Eye (tissue), 1 donor: ENCODE measurements around the gene PXYLP1.

Experiments used
- DNase-seq: peaks from one replicate; pipeline ENCODE4 v3.0.0-alpha.2; 2015

The PXYLP1 gene

DNA sequence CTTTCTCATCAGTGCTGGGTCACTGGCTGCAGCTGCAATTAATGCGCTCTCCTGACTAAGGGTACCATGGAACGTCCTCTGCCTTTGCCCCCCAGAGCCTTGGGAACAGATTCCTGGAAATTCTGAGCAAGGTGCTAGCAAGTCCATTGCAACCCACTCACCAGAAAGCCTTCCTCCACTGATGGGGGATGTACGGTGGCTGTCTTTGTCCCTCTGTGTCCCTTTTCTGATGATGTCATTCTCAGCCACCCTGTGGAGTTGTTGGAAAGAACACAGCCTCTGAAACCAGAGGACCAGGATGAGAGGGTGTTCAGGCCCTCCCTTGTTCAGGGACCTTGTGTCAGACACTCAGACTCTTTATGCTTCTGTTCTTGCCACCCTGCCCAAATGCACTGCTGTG lies 98.6 kb downstream of the PXYLP1 start:
- peak; percentile 83 for DNase-seq

DNA sequence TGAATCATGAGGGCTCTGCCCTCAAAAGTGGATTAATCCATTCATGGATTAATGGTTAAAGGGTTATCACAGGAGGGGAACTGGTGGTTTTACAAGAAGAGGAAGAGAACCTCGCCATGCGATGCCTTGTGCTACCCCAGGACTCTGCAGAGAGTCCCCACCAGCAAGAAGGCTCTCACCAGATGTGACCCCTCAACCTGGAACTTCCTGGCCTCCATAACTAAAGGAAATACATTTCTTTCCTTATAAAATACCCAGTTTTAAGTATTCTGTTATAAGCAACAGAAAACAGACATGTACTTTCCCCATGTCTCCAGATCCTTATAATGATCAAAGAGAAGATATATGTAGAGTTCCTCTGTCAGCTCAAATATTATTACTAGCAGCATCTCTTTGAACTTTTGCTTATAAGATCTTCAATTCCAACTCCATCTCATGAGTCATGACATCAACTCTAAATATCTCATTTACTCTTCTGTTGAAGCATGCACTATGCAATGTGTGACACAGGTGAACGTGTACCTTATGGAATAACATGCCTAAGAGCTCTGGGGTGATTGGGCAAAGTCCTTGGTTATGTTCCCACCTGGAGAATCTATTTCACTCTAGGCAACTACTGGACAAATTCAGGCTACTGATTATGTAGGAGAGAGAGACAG lies 99.2 kb downstream of the PXYLP1 start:
- no peak for DNase-seq

DNA sequence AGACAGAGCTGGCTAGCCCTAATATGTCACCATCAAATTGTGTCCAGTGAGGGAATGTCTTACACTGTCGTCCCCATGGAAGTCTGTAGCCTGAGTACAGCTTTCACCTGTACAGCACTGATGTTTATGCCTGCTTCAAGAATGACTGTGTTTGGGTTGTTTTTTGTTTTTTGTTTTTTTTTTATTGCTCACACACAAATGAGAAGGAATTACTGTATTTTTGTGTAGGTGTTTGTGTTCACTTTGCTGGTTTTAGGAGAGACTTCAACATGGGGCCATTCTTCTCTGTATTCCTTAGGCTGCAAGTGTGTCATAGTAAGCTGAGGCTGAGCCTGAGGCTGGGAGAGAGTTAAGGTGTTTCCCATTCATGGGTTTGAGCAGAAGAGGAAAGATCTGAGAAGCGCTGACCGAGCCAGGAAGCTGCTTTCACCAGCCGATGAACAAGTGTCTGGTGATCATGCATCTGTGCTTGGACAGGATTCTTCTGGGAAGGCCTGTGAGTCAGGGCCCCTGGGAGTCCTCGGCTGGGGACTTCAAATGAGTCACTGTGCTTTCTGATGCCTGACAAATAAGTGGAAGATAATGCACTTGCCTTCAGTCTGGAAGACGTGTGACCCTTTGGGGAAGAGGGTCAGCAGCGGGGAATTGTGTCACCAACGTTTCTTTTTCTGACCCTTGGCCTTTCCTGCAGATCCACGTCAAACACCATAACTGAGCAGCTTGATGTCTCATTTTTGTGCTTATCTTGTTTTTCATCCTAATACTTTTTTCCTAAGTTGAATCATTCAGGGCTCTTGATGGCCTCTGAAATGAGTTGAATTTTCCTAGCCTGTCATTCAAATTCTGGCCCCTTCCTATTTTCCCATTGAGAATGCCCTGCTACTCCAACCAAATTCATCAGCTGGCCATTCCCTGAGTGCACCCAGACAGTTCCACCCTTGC lies 100.0 kb downstream of the PXYLP1 start:
- DNase-seq, result peak; percentile 79

DNA sequence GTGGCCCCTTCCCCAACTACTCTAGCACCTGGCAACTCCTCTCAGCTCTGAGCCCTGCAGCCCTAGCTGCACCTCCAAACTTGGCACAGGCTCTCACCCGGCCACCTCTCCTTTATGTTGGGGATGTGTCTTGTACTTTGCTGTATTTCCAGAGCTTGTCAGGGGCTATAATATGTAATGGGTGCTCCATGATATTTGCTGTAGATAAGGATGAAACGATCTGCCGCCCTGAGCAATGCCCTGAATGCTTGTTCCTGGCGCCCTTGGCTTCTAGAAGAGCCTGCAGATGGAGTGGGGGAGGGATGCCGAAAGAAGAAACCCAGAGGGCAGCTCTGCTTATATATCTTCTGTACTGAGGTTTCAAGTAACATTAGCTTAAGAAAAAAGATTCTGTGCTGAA lies 100.8 kb downstream of the PXYLP1 start:
- DNase-seq, result no peak

DNA sequence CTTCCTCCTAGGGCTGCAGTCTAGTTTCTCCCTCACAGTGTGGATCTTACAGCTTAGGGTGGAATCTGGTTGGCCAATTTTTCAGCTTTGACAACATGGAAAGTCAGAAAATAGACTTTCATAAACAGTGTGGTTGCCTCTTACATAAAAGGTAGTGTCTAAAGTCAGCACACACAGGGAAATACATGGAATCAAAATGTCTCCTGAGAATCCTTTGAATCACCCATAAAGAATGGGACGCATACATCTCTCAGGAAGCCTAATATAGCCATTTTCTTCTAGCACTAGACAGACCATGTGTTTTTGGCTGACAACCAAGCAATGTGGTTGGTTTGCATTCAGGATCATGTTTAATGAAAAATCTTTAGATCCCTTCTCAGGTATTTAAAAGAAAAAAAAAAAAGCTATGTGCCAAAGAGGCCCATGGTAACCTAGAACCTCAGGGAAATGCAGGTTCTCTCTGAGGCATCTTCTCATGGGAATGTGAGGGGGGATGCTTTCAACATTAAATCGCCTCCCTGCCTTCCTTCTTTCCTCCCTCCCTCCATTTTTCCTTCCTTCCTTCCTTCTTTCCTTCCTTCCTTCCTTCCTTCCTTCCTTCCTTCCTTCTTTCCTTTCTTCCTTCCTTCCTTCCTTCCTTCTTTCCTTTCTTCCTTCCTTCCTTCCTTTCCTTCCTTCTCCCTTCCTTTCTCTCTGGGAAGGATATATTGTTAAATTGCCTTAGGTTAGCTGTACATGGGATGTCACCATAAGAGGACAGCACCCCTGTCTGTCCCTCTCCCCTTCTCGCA lies 102.4 kb downstream of the PXYLP1 start:
- no peak for DNase-seq

DNA sequence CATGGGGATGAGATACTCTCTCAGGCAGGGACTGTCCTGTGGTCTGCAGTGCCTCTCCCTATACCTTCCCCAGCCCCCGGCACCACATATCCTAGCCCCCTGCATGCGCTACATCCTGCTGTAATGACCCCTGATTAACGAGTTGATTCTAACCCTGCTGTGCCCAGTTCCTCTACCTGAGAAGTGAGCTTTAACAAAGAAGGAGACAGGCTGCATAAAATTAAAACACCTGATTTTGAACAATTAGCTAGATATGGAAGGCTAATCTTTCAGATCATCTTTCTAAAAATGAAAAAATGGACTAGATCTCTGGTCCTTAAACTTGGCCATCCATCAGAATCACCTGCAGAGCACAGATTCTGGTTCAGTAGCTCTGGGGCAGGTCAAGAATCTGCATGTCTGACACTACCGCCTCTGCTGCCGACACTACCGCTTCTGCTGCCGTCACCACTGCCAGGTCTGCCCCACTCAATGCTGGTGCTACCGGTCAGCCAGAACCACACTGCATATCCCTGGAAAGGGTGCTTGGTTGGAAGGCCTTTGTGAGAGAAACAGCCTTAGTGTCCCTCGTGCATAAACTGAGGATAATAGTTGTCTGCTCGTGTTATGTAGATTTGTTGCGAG lies 103.1 kb downstream of the PXYLP1 start:
- DNase-seq, result no peak

DNA sequence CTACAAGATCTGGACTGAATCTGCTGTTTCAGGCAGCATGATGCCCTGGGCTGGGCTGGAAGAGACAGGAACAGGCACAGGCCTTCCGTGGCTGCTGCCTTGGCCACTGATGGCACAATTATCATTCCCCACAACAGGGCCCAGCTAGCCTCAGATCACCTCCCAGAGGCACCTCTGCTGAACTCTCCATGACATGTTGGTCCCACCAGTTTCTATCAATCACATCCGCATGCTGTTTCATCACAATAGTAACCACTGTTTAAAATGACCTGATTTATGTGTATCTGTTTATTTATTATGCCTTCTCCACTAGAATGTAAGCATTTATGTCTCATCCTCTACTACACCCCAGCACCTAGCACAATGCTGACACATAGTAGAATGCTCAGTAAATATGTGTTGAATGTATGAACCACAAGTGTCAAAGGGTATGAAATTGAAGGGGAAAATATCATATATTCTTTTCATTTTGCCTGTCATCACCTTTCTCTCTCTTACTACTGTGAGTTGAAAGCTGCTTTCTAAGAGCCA lies 104.0 kb downstream of the PXYLP1 start:
- DNase-seq, result no peak

DNA sequence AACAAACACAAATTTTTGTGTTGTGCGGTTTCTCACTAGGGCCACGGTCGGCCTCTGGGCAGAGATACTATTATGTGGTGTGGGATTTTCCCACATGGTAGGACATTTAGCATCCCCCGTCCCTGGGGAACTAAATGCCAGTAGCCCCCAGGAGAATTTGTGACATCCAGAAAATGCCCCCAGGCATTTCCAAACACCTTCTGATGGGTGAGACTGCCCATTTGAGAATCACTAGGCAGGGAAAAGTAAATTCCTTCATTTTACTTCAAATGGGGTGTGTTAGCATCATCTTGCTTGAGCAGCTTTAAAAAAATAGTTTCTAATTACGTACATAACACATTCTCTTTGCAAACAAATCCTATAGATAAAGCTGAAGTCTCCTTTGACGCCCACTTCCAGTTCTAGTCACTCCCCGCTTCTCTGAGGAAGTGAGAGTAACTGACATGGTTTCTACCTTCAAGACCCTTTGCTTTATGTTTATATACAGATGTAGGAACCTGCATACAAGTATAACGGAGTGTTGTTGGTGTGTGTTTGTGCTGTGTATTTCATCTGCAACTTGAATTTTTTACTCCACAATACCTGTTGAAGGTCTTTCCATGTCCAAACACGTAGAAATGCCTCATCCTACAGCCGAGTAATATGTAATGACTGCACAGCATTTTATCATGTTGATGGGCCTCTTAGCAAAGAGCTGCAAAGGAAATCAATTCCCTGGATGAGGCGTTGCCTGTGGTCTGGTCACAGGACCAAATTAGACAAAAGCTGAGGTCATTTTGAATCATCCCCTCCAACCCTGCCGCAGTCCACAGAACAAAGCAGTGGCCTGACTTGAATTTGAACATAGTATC lies 105.3 kb downstream of the PXYLP1 start:
- peak; percentile 28 for DNase-seq

DNA sequence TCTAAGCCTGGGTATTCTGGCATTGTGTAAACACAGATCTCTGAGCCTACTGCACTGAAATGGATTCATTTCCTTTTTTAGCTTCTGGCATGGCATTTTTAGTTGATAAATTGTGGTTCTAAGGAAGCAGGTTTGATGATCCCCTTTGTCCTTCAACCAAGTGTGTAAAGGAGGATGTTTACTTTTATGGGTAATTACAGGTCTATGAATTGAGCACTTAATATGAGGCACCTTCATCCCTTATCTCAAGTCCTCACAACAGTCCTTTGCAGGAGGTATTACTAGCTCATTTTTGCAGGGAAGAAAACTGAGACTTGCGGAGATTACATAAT lies 105.9 kb downstream of the PXYLP1 start:
- DNase-seq, result no peak

DNA sequence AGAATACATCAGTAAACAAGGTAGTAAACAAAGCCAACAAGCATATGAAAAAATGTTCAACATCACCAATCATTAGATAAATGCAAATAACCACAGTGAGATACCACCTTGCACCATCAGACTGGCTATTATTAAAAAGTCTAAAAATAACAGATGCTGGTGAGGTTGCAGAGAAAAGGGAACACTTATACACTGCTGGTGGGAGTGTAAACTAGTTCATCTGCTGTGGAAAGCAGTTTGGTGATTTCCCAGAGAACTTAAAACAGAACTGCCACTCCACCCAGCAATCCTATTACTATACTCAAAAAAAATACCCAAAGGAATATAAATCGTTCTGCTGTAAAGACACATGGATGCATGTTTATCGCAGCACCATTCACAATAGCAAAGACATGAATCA lies 106.4 kb downstream of the PXYLP1 start:
- no peak for DNase-seq

DNA sequence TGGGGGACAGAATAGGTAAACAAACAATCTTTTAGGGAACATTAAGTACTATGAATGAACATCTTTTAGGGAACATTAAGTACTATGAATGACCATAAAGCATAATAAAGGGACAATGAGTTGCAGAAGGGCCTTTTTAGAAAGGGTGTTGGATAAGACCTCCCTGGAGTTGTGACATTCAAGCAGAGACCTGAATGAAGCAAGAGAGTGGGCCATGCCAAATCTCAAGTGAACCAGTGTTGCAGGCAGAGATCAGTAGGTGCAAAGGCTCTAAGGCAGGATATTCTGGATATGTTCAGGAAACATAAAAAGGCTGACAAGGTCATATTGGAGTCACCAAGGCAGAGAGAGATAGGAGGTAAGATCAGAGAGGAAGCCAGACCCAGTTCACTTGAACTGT lies 107.3 kb downstream of the PXYLP1 start:
- no peak for DNase-seq

DNA sequence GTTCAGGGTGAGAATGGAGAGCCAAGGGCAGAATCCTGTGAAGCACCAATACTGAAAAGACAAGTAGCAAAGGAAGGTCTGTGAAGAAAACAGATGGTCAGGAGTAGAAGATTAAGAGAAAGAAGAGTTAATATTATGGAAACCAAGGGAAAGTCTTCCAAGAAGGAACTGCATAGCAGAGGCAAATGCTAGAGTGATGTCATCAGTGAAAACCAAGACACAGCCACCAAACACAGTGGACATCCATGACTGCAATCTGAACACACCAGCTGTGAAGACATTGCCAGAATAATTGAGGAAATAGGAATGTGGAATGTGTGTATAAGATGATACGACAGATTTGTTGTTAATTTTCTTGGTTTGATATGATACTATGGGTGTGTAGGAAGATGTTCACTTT lies 109.9 kb downstream of the PXYLP1 start:
- DNase-seq, result no peak

DNA sequence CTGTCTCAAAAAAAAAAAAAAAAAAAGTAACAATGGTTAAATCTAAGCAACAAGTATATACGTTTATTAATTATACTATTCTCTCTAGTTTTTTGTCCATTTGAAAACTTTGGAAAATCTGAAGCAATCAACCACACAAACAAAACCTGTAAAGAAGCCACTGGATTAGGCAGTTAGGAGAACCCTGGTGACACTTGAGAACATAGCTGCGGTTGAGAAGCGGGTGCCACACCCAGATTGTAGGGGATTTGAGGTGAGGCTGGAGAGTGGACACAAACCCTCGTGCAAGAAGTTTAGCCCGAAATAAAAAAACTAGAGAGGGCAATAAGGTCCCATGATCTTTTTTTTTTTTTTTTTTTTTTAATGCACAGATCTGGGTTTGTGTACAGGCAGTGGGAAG lies 110.8 kb downstream of the PXYLP1 start:
- DNase-seq, result no peak

DNA sequence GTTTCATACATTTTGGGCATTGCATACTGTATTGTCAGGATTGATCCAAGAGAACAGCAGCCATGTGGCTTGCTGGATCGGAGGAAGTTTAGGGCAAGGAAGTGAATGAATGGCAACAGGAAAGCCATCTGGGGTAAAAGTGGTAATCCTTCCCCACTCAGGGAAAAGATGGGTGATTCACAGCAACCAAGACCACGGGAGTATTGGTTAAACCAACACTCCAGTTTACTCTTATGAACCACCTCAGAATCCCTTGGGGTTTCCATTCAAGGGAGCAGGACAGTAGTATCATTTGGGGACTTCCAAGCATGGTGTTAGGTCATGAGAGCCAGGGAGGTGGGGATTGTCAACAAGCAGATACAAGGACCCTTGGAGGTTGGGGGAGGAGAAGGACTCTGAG lies 111.5 kb downstream of the PXYLP1 start:
- DNase-seq, result no peak

DNA sequence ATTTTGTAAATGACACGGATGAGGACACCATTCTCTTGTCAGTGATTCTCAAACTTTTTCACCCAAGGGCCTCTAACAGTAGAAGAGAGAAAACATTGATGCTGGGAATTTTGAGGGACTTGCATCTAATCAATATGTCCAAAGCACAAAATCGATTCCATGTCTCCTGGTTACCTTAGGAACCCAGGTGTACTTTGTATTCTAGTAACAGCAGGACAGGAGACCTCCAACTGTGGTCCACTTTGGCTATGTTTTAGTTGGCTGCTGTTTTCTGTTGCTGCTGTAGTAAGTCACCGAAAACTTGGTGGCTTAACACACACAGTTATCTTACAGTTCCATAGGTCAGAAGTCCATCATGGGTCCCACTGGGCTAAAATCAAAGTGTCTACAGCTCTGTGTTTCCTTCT lies 112.2 kb downstream of the PXYLP1 start:
- DNase-seq, result no peak
